ENCODE data around the gene TRIM5.
"Not testable (repeated sequence)": the region's sequence is repeated elsewhere in the genome, so short reads cannot be mapped to it uniquely, and the experiment has no call there.

The TRIM5 gene

GRCh38 chr11:5684646-5685362, at the start of gene TRIM5:
Gene TRIM5 (minus strand): TSS chr11:5685074. CDS start chr11:5680177, 4,897 bp downstream.
- peak; percentile 97 for DNase-seq

GRCh38 chr11:5727691-5728090, 42.8 kb upstream of the TRIM5 start:
- no peak for DNase-seq

- DNase-seq, result no peak
Measured at GRCh38 chr11:5726351-5726750, 41.5 kb upstream of the TRIM5 start.

GRCh38 chr11:5722622-5723021, 37.7 kb upstream of the TRIM5 start:
- no peak for DNase-seq

GRCh38 chr11:5719703-5720495, 35.0 kb upstream of the TRIM5 start:
- no peak for DNase-seq

GRCh38 chr11:5716518-5716917, 31.6 kb upstream of the TRIM5 start:
- not testable (repeated sequence) for DNase-seq

- DNase-seq, result peak; percentile 36
Measured at GRCh38 chr11:5713695-5714094, 28.8 kb upstream of the TRIM5 start.

- DNase-seq, result no peak
Measured at GRCh38 chr11:5712507-5712906, 27.6 kb upstream of the TRIM5 start.

- no peak for DNase-seq
Measured at GRCh38 chr11:5705688-5706087, 20.8 kb upstream of the TRIM5 start.

- DNase-seq, result no peak
Measured at GRCh38 chr11:5703741-5704536, 19.1 kb upstream of the TRIM5 start.

- DNase-seq, result no peak
Measured at GRCh38 chr11:5701055-5701577, 16.2 kb upstream of the TRIM5 start.

GRCh38 chr11:5700421-5701054, 15.7 kb upstream of the TRIM5 start:
- no peak for DNase-seq

- no peak for DNase-seq
Measured at GRCh38 chr11:5698281-5698680, 13.4 kb upstream of the TRIM5 start.

GRCh38 chr11:5696210-5696609, 11.3 kb upstream of the TRIM5 start:
- no peak for DNase-seq

- DNase-seq, result no peak
Measured at GRCh38 chr11:5695580-5695979, 10.7 kb upstream of the TRIM5 start.

- DNase-seq, result no peak
Measured at GRCh38 chr11:5694642-5695041, 9.8 kb upstream of the TRIM5 start.

GRCh38 chr11:5691964-5692361, 7.1 kb upstream of the TRIM5 start:
- no peak for DNase-seq

- not testable (repeated sequence) for DNase-seq
Measured at GRCh38 chr11:5691238-5691963, 6.5 kb upstream of the TRIM5 start.

- no peak for DNase-seq
Measured at GRCh38 chr11:5690736-5691135, 5.9 kb upstream of the TRIM5 start.

GRCh38 chr11:5690216-5690615, 5.3 kb upstream of the TRIM5 start:
- DNase-seq, result no peak

GRCh38 chr11:5689551-5689983, 4.7 kb upstream of the TRIM5 start, which contains the start of gene TRIM22:
Gene TRIM22 (plus strand): TSS chr11:5689790. CDS start chr11:5696233, 6,443 bp downstream.
- DNase-seq, result no peak

- no peak for DNase-seq
Measured at GRCh38 chr11:5688482-5688881, 3.6 kb upstream of the TRIM5 start.
